Tibial nerve (tissue), 4 donors: Measurements from ENCODE around the gene TOX2. TPM values are rescaled to one million over a fixed set of nuclear protein-coding genes. Genes with fewer than 3 reads are reported as not detected.

Source experiments
- DNase-seq, 2 donors: peaks; one replicate each; pipeline ENCODE4 v3.0.0-alpha.2; 2019; ENCODE audit warnings: low spot score in 2 of 2
- H3K27ac ChIP-seq, 4 donors: fragments of 200-600 bp; sonication (generic) in 3 of 4; one replicate each; pipeline ENCODE4 v1.5.1; 2017 to 2019; ENCODE audit warnings: mild to moderate bottlenecking in 1 of 4
- H3K27me3 ChIP-seq, 2 donors: fragments of 200-600 bp; sonication (generic) in 1 of 2; one replicate each; pipeline versions ENCODE4 v1.5.1 to v1.6.0; 2017 to 2019
- H3K36me3 ChIP-seq, 3 donors: fragments of 200-600 bp; sonication (generic); one replicate each; pipeline ENCODE4 v1.5.1; 2018 to 2019
- H3K4me1 ChIP-seq, 4 donors: fragments of 200-600 bp; sonication (generic) in 3 of 4; one replicate each; pipeline ENCODE4 v1.5.1; 2017 to 2019
- H3K4me3 ChIP-seq, 4 donors: fragments of 200-600 bp; sonication (generic) in 3 of 4; one replicate each; pipeline ENCODE4 v1.5.1; 2017 to 2019; ENCODE audit warnings: mild to moderate bottlenecking in 1 of 4, moderate library complexity in 1 of 4
- H3K9me3 ChIP-seq, 4 donors: fragments of 200-600 bp; sonication (generic) in 3 of 4; one replicate each; pipeline ENCODE4 v1.5.1; 2017 to 2019
- CTCF ChIP-seq, 5 experiments: fragments of 200-600 bp in 3 of 5; fragments of 450-650 bp in 2 of 5; sonication (generic) in 3 of 5; IDR thresholded peaks; one replicate each; pipeline ENCODE4 v1.5.1; 2016 to 2019; ENCODE audit warnings: antibody characterized with exemption in 5 of 5, mild to moderate bottlenecking in 3 of 5, moderate library complexity in 2 of 5
- EP300 ChIP-seq, 2 donors: sonication (generic); formaldehyde crosslinking; IDR thresholded peaks; one replicate each; pipeline ENCODE4 v1.6.1; 2017; ENCODE audit warnings: antibody characterized with exemption in 2 of 2, mild to moderate bottlenecking in 1 of 2
- POLR2A ChIP-seq, 2 donors: fragments of 450-650 bp; IDR thresholded peaks; one replicate each; pipeline ENCODE4 v1.6.1; 2017; ENCODE audit warnings: antibody characterized with exemption in 2 of 2, mild to moderate bottlenecking in 2 of 2, moderate library complexity in 2 of 2
- WGBS, 2 donors: methylation state at CpG; one replicate each; pipeline ENCODE4 v1.1.5; 2018; 5-methylcytosine and 5-hydroxymethylcytosine counted together
- total RNA-seq, 4 donors: library from RNA; depleted of rRNA; stranded (reverse); fragments of >200 nt; gene quantifications; one replicate each; pipeline ENCODE4 v1.1.0, GENCODE V29; 2016

Gene TOX2
- total RNA-seq, 4 donors from 2014 or later, result 1.3 to 3.3 (median 1.9) TPM

GRCh38 chr20:44084891-44085290 lies 170.2 kb downstream of the TOX2 start:
- Histone ChIP-seq H3K36me3 (no peaks in the 10 kb centered on the region), H3K4me3 (no peak overlapping the region), H3K4me1 (no peaks in the 10 kb centered on the region), H3K27me3 (no peaks in the 10 kb centered on the region), H3K27ac (no peak overlapping the region), H3K9me3 (no peaks in the 10 kb centered on the region)
- no peak for DNase-seq
- 90 to 96% methylated on average over 7 of the region's 7 CpGs for WGBS, 2 donors
- TF ChIP-seq POLR2A (IDR thresholded peaks at IDR 0.05) (no peak), CTCF (IDR thresholded peaks at IDR 0.05) (no peak), EP300 (IDR thresholded peaks at IDR 0.05) (no peak)

DNA sequence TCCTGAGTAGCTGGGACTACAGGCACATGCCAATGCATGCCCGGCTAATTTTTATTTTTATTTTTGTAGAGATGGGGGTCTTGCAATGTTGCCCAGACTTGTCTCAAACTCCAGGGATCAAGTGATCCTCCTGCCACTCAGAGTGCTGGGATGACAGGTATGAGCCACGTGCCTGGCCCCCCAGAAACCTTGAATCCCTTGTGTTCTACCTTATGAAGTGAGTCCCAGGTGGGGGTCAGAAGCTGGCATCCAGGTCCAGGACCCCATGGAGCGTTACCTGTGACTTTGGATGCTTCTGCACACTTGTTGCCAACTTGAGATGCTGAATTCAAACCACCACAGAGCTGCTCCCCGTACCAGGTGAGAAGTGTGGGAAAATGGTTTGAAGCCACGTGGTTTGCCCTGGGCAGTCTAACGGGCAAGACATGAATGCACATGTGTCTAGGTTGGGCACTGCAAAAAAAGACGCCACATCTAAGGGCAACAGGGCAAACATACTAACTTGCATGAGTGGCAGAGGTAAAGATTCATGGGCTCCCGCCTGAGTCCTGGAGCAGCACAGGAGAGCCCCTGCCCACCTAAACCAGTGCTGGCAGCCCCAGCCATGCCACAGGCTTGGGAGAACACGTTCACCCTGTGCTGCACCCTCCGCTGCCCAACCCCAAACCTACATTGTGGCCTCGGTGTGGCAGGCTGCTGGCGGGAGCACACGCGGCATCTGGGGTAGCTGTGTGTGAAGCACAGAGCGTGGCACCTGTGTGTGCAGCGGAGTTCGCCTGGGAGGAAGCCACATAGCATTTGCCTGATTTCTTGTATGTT lies 171.2 kb downstream of the TOX2 start:
- 84 to 88% methylated on average over 17 of the region's 17 CpGs for WGBS, 2 donors
- DNase-seq, result no peak
- Histone ChIP-seq H3K27ac (no peak overlapping the region), H3K9me3 (no peaks in the 10 kb centered on the region), H3K4me1 (no peaks in the 10 kb centered on the region), H3K36me3 (no peaks in the 10 kb centered on the region), H3K4me3 (no peak overlapping the region), H3K27me3 (no peaks in the 10 kb centered on the region)
- TF ChIP-seq CTCF (IDR thresholded peaks at IDR 0.05) (no peak), EP300 (IDR thresholded peaks at IDR 0.05) (no peak), POLR2A (IDR thresholded peaks at IDR 0.05) (no peak)

DNA sequence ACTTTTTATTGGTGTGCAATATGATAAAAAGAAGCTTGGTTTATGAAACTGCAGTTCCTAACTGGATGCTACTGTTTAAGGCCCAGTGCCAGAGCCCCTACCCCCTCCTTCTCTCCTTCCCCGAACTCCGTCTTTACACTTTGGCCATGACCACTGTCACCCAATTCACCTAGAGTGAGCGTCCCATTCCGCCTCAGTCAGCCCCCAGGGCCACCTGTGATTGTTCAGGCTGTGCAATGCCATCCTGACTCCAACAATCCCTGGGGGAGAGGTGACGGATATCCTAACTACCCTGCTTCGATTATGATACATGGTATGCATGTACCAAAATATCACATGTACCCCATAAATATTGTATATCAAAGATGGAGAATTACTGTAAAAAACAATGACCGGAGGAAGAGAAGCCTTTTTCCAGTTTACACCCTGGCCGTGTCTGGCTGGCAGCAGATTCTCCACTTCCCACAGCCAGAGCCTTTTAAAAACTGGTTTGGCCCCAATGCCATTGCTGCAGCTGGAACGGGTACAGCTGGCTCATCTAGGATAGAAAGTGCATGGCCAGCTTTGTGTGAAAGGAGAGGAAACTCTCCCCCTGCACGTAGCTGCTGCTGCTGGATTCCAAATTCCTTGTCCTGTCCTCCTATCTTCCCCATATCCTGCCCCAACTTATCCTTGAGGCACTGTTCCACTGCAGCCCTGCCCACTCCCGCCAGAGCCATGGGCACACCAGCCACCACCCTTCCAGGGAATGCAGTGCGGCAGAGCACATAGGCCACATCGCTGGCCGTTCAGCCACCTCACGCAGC lies 172.6 kb downstream of the TOX2 start:
- Histone ChIP-seq H3K4me1 (no peaks in the 10 kb centered on the region), H3K27ac (no peak overlapping the region), H3K36me3 (no peaks in the 10 kb centered on the region), H3K27me3 (no peaks in the 10 kb centered on the region), H3K4me3 (no peak overlapping the region), H3K9me3 (no peaks in the 10 kb centered on the region)
- 77 to 80% methylated on average over 15 of the region's 15 CpGs for WGBS, 2 donors
- DNase-seq, result no peak
- TF ChIP-seq EP300 (IDR thresholded peaks at IDR 0.05) (no peak), CTCF (IDR thresholded peaks at IDR 0.05) (no peak), POLR2A (IDR thresholded peaks at IDR 0.05) (no peak)

DNA sequence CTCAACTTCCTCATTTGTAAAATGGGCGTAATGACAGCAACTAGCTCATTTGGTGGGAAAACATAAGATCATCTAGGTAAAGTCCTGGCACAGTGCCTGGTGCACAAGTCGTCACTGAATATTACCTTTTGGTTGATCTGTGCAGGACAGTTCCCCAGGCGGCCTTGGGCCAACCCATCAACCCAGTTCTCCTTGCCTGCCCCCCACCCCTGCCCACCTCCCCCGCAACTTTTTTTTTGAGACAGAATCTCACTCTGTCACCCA lies 173.1 kb downstream of the TOX2 start:
- TF ChIP-seq CTCF (IDR thresholded peaks at IDR 0.05), result no peak
- TF ChIP-seq EP300 (IDR thresholded peaks at IDR 0.05), result no peak
- no peak for TF ChIP-seq POLR2A (IDR thresholded peaks at IDR 0.05)
- DNase-seq, result no peak
- Histone ChIP-seq H3K4me3 (no peak overlapping the region), H3K4me1 (no peaks in the 10 kb centered on the region), H3K36me3 (no peaks in the 10 kb centered on the region), H3K9me3 (no peaks in the 10 kb centered on the region), H3K27me3 (no peaks in the 10 kb centered on the region), H3K27ac (no peak overlapping the region)
- 89 to 91% methylated on average over 4 of the region's 4 CpGs for WGBS, 2 donors

- DNase-seq, result no peak
- no peaks in the 10 kb centered on the region for H3K36me3 ChIP-seq
- H3K27ac ChIP-seq, result no peak overlapping the region
- no peaks in the 10 kb centered on the region for H3K27me3 ChIP-seq
- H3K9me3 ChIP-seq, result no peaks in the 10 kb centered on the region
- no peaks in the 10 kb centered on the region for H3K4me1 ChIP-seq
- H3K4me3 ChIP-seq, result no peak overlapping the region
- WGBS, 2 donors, result 51 to 59% methylated on average over 7 of the region's 7 CpGs
- TF ChIP-seq CTCF (IDR thresholded peaks at IDR 0.05), result no peak
- TF ChIP-seq POLR2A (IDR thresholded peaks at IDR 0.05), result no peak
- no peak for TF ChIP-seq EP300 (IDR thresholded peaks at IDR 0.05)
Measured at GRCh38 chr20:44089987-44090674, 175.5 kb downstream of the TOX2 start.
